Measurements from ENCODE around the gene HOXA10.

Gene HOXA10

DNA sequence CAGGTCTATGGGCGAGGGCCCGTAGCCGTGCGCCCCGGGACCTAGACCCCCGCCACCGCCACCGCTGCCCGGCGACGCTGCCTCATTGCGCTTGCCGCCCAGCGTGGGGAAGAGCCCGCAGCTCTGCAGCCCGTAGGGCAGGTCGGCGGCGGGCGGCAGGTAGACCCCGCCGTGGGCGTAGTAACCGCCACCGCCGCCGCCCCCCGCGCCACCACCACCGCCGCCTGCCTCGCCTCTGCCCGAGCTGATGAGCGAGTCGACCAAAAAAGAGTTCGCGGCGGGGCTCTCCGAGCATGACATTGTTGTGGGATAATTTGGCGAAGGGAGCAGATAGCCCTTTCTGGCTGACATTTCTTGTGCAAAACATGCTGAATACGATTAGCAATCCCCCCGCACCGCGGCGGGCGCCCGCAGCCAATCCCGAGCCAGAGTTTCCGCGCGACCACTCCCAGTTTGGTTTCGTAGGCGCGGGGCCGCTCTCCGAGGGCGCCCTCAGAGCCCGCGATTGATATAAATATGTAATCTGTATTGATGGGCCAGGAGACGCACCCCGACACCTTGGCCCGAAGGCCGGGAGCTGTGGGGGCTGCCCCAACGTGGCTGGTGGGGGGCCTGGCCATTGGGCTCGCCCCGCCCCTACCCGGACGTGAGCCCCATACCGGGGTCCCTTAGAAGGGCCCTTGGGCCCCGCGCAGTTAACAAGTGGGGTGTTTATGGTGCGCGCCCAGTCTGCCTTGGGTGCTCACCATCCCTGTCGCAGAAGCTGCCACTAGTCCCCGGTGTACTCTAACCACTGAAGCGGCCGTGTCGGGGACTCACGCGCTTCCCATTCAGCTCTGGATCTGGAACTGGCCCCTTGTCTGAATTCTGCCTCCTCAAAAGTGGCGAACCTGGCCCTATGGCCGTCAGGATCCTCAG, at the start of gene HOXA10:
Gene HOXA10 (minus strand): TSS at position 365 of the 918 bp plus-strand sequence. CDS start 14 bp downstream, at position 351.
- Histone ChIP-seq H3K27ac (ENCODE audit: low read length) (no peak within 1 kb of the TSS), H4K20me1 (ENCODE audit: insufficient read depth, low read length) (no peaks in the 10 kb centered on the region), H3K36me3 (replicated peaks; ENCODE audit: insufficient read depth, low read length) (no peaks in the 10 kb centered on the region), H3K9me3 (replicated peaks; ENCODE audit: insufficient read depth, low read length) (no peaks in the 10 kb centered on the region), H3K9ac (ENCODE audit: low read length) (no peak within 1 kb of the TSS), H3K4me3 (ENCODE audit: low read length) (peak within 1 kb of the TSS; percentile 59), H3K9me2 (replicated peaks; ENCODE audit: insufficient read depth, low read length) (no peaks in the 10 kb centered on the region), H2AFZ (ENCODE audit: low read length) (peak within 1 kb of the TSS; percentile 58), H3K4me1 (ENCODE audit: low read length) (peaks cover 9% of the 10 kb centered on the region), H3K4me2 (ENCODE audit: low read depth, low read length) (peak within 1 kb of the TSS; percentile 99), H3K79me2 (ENCODE audit: low read length) (no peaks in the 10 kb centered on the region), H3K27me3 (replicated peaks; ENCODE audit: insufficient read depth, low read length) (peaks cover 76% of the 10 kb centered on the region), H3F3A (ENCODE audit: insufficient read depth, low read length) (peaks cover 12% of the 10 kb centered on the region)
- TF ChIP-seq, protein P1, sequence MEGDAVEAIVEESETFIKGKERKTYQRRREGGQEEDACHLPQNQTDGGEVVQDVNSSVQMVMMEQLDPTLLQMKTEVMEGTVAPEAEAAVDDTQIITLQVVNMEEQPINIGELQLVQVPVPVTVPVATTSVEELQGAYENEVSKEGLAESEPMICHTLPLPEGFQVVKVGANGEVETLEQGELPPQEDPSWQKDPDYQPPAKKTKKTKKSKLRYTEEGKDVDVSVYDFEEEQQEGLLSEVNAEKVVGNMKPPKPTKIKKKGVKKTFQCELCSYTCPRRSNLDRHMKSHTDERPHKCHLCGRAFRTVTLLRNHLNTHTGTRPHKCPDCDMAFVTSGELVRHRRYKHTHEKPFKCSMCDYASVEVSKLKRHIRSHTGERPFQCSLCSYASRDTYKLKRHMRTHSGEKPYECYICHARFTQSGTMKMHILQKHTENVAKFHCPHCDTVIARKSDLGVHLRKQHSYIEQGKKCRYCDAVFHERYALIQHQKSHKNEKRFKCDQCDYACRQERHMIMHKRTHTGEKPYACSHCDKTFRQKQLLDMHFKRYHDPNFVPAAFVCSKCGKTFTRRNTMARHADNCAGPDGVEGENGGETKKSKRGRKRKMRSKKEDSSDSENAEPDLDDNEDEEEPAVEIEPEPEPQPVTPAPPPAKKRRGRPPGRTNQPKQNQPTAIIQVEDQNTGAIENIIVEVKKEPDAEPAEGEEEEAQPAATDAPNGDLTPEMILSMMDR (IDR thresholded peaks at IDR 0.05; ENCODE audit: low read length) = no peak
- TF ChIP-seq EZH2phosphoT487 (IDR thresholded peaks at IDR 0.05; ENCODE audit: low read length) (no peak), EZH2 (optimal IDR thresholded peaks at IDR 0.05; ENCODE audit: low read depth, low read length) (no peak)
- no peak for DNase-seq

- DNase-seq = no peak
- H3K9me3 ChIP-seq (replicated peaks; ENCODE audit: insufficient read depth, low read length) = no peaks in the 10 kb centered on the region
- no peak overlapping the region for H3K27ac ChIP-seq (ENCODE audit: low read length)
- TF ChIP-seq EZH2 (optimal IDR thresholded peaks at IDR 0.05; ENCODE audit: low read depth, low read length) (no peak), EZH2phosphoT487 (IDR thresholded peaks at IDR 0.05; ENCODE audit: low read length) (no peak)
- TF ChIP-seq, protein P1 (IDR thresholded peaks at IDR 0.05; ENCODE audit: low read length) = no peak
- no peaks in the 10 kb centered on the region for H3K9me2 ChIP-seq (replicated peaks; ENCODE audit: insufficient read depth, low read length)
- no peak overlapping the region for H3K4me3 ChIP-seq (ENCODE audit: low read length)
- H3K36me3 ChIP-seq (replicated peaks; ENCODE audit: insufficient read depth, low read length) = no peaks in the 10 kb centered on the region
- no peaks in the 10 kb centered on the region for H4K20me1 ChIP-seq (ENCODE audit: insufficient read depth, low read length)
- H3K4me1 ChIP-seq (ENCODE audit: low read length) = no peaks in the 10 kb centered on the region
- no peaks in the 10 kb centered on the region for H3K27me3 ChIP-seq (replicated peaks; ENCODE audit: insufficient read depth, low read length)
- H3K4me2 ChIP-seq (ENCODE audit: low read depth, low read length) = no peak overlapping the region
- no peaks in the 10 kb centered on the region for H3K79me2 ChIP-seq (ENCODE audit: low read length)
- H3K9ac ChIP-seq (ENCODE audit: low read length) = no peak overlapping the region
- H3F3A ChIP-seq (ENCODE audit: insufficient read depth, low read length) = no peaks in the 10 kb centered on the region
- no peak overlapping the region for H2AFZ ChIP-seq (ENCODE audit: low read length)
These were observed 47.2 kb upstream of the HOXA10 start for GRCh38 chr7:27221201-27221797.

DNA sequence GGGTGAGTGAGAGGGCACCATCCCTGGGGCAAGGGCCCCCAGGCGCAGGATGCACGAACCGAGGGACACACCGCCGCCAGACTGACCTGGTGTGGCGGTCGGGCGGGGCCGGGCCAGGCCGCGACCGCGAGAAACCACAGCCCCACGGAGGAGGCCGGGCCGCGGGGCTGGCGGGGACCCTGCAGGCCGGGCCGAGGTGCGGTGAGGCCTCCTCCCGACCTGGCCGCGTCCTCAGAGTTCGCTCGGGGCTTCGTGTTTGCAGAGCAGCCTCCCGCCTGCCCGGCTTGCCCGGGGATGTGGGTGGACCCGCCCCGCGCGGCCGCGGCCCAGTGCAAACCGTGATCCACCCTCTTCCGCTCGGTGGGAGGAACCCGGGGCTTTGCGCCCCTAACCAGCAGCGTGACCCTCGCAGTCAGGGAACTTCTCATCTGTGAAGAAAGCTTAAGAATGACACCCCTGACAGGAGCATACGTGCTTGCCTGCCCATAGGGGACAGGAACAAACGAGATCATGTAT, 46.4 kb upstream of the HOXA10 start:
- no peak for DNase-seq
- Histone ChIP-seq H3K79me2 (ENCODE audit: low read length) (no peaks in the 10 kb centered on the region), H3K4me1 (ENCODE audit: low read length) (no peaks in the 10 kb centered on the region), H3K9ac (ENCODE audit: low read length) (no peak overlapping the region), H3K36me3 (replicated peaks; ENCODE audit: insufficient read depth, low read length) (no peaks in the 10 kb centered on the region), H3F3A (ENCODE audit: insufficient read depth, low read length) (no peaks in the 10 kb centered on the region), H3K27ac (ENCODE audit: low read length) (no peak overlapping the region), H3K9me3 (replicated peaks; ENCODE audit: insufficient read depth, low read length) (no peaks in the 10 kb centered on the region), H2AFZ (ENCODE audit: low read length) (no peak overlapping the region), H3K9me2 (replicated peaks; ENCODE audit: insufficient read depth, low read length) (no peaks in the 10 kb centered on the region), H3K4me3 (ENCODE audit: low read length) (no peak overlapping the region), H4K20me1 (ENCODE audit: insufficient read depth, low read length) (no peaks in the 10 kb centered on the region), H3K4me2 (ENCODE audit: low read depth, low read length) (no peak overlapping the region), H3K27me3 (replicated peaks; ENCODE audit: insufficient read depth, low read length) (no peaks in the 10 kb centered on the region)
- TF ChIP-seq EZH2phosphoT487 (IDR thresholded peaks at IDR 0.05; ENCODE audit: low read length) = no peak
- TF ChIP-seq, protein P1 (IDR thresholded peaks at IDR 0.05; ENCODE audit: low read length) = no peak
- TF ChIP-seq EZH2 (optimal IDR thresholded peaks at IDR 0.05; ENCODE audit: low read depth, low read length) = no peak

All from MM.1S (cell line).